HepG2 (cell line): ENCODE measurements around the gene CD248. TPM values are rescaled to one million over a fixed set of nuclear protein-coding genes. Genes with fewer than 3 reads are reported as not detected.

Source experiments
- ARNT2 ChIP-seq: sonication (generic); formaldehyde crosslinking; IDR thresholded peaks from 2 replicates; pipeline ENCODE4 v1.8.0; 2022; ENCODE audit warnings: mild to moderate bottlenecking, low read depth, missing genetic modification reagents, moderate library complexity
- FOXO1 ChIP-seq: sonication (generic); formaldehyde crosslinking; IDR thresholded peaks from 2 replicates; pipeline ENCODE4 v1.4.0; 2020; ENCODE audit warnings: missing genetic modification reagents
- HMG20A ChIP-seq: IDR thresholded peaks from 2 replicates; pipeline ENCODE4 v1.6.1; 2016; ENCODE audit warnings: borderline replicate concordance
- HNRNPK ChIP-seq: fragments of 200-400 bp; formaldehyde crosslinking; IDR thresholded peaks from 2 replicates; pipeline ENCODE4 v1.6.1; 2018; ENCODE audit warnings: low read length, low read depth, moderate library complexity, mild to moderate bottlenecking; ENCODE audit not compliant: poor library complexity, severe bottlenecking
- MEF2D ChIP-seq: sonication (generic); formaldehyde crosslinking; IDR thresholded peaks from 2 replicates; pipeline ENCODE4 v1.5.1; 2020; ENCODE audit warnings: mild to moderate bottlenecking, missing genetic modification reagents
- NONO ChIP-seq, 2 experiments: fragments of 450-650 bp in 1 of 2; sonication (generic) in 1 of 2; formaldehyde crosslinking in 1 of 2; IDR thresholded peaks in 1 of 2; conservative IDR thresholded peaks in 1 of 2; 2 replicates each; pipeline versions ENCODE4 v1.6.1 to v1.8.0; 2017 to 2022; ENCODE audit warnings: mild to moderate bottlenecking in 1 of 2, missing genetic modification reagents in 1 of 2, moderate library complexity in 1 of 2
- SIN3A ChIP-seq: IDR thresholded peaks from 2 replicates; pipeline ENCODE4 v1.6.1; 2011; ENCODE audit warnings: low read depth, mild to moderate bottlenecking, control low read depth, low read length, borderline replicate concordance
- SMYD3 ChIP-seq: sonication (generic); formaldehyde crosslinking; IDR thresholded peaks from 2 replicates; pipeline ENCODE4 v1.8.1; 2023; ENCODE audit warnings: mild to moderate bottlenecking, missing genetic modification reagents
- SRSF1 ChIP-seq: fragments of 200-400 bp; formaldehyde crosslinking; optimal IDR thresholded peaks from 2 replicates; pipeline ENCODE3; 2017; ENCODE audit warnings: mild to moderate bottlenecking, low read depth, low read length, moderate library complexity
- TRAFD1 ChIP-seq: sonication (generic); formaldehyde crosslinking; IDR thresholded peaks from 2 replicates; pipeline ENCODE4 v1.5.1; 2020; ENCODE audit warnings: missing genetic modification reagents, mild to moderate bottlenecking, borderline replicate concordance
- ZFX ChIP-seq: sonication (generic); formaldehyde crosslinking; IDR thresholded peaks from 2 replicates; pipeline ENCODE4 v1.4.0; 2020; ENCODE audit warnings: mild to moderate bottlenecking, low read depth, missing genetic modification reagents, moderate library complexity
- ZNF207 ChIP-seq: fragments of 450-650 bp; IDR thresholded peaks from 2 replicates; pipeline ENCODE4 v1.6.1; 2016; ENCODE audit warnings: antibody characterized with exemption, borderline replicate concordance
- ZNF230 ChIP-seq: sonication (generic); formaldehyde crosslinking; IDR thresholded peaks from 2 replicates; pipeline ENCODE4 v1.4.0; 2020; ENCODE audit warnings: mild to moderate bottlenecking, missing genetic modification reagents
- ZNF281 ChIP-seq: sonication (generic); formaldehyde crosslinking; IDR thresholded peaks from 2 replicates; pipeline ENCODE4 v1.4.0; 2020; ENCODE audit warnings: missing genetic modification reagents, borderline replicate concordance
- ZNF329 ChIP-seq: sonication (generic); formaldehyde crosslinking; IDR thresholded peaks from 2 replicates; pipeline ENCODE4 v1.9.0; 2021; ENCODE audit warnings: low read depth, mild to moderate bottlenecking, missing genetic modification reagents
- ZNF44 ChIP-seq: sonication (generic); formaldehyde crosslinking; IDR thresholded peaks from 2 replicates; pipeline ENCODE4 v1.5.1; 2020; ENCODE audit warnings: mild to moderate bottlenecking, missing genetic modification reagents
- ZNF556 ChIP-seq: sonication (generic); formaldehyde crosslinking; IDR thresholded peaks from 2 replicates; pipeline ENCODE4 v1.4.0; 2020; ENCODE audit warnings: mild to moderate bottlenecking, missing genetic modification reagents, borderline replicate concordance
- ZNF724P ChIP-seq: sonication (generic); formaldehyde crosslinking; IDR thresholded peaks from 2 replicates; pipeline ENCODE4 v1.8.0; 2022; ENCODE audit warnings: missing genetic modification reagents, borderline replicate concordance
- ZNF761 ChIP-seq: sonication (generic); formaldehyde crosslinking; conservative IDR thresholded peaks from 2 replicates; pipeline ENCODE4 v1.4.0; 2020; ENCODE audit warnings: mild to moderate bottlenecking, missing genetic modification reagents
- polyA plus RNA-seq, 8 experiments: library from polyadenylated mRNA; depleted of rRNA in 3 of 8; stranded (reverse) in 7 of 8; unstranded in 1 of 8; fragments of >200 nt; fragmentation: Illumina TruSeq in 4 of 8; extraction: Trizol in 4 of 8; gene quantifications; 2 replicates each; pipeline versions ENCODE4 v1.2.1 to v1.2.3, GENCODE V29; 2011 to 2016; ENCODE audit warnings: low read depth in 4 of 8, missing spikeins in 1 of 8, mixed read lengths in 1 of 8; ENCODE audit not compliant: insufficient read depth in 1 of 8
- total RNA-seq, 5 experiments: library from RNA; depleted of rRNA; stranded (reverse); fragments of >200 nt; fragmentation: Illumina TruSeq; extraction: Trizol; gene quantifications; 2 replicates each; pipeline ENCODE4 v1.2.3, GENCODE V29; 2016; ENCODE audit warnings: low read depth in 1 of 5
- TF ChIP-seq, protein P1 (sequence below): sonication (generic); formaldehyde crosslinking; IDR thresholded peaks from 2 replicates; pipeline ENCODE4 v1.4.0; 2020; ENCODE audit warnings: missing genetic modification reagents

CD248 gene
- total and polyA plus RNA-seq, 2 of the 13 experiments (the other 11 are each of a cell fraction or from before 2014, with no cell fraction given), result 0.25 to 0.35 TPM

- TF ChIP-seq SIN3A, result peak; percentile 54; the same call in 1 of the 2 replicates
- 0 out of 2 replicates have a peak, but pooled peaks have one; percentile 17 for TF ChIP-seq ZNF761 (CRISPR knock-in tag)
- peak; percentile 49 for TF ChIP-seq ZFX (CRISPR knock-in tag)
- no peak for TF ChIP-seq SMYD3 (CRISPR knock-in tag)
- peak; percentile 94 for TF ChIP-seq ARNT2 (CRISPR knock-in tag)
- TF ChIP-seq ZNF230, result no peak
- peak; percentile 66; the same call in 1 of the 2 replicates for TF ChIP-seq ZNF724P
- no peak for TF ChIP-seq ZNF281 (CRISPR knock-in tag)
- no peak for TF ChIP-seq TRAFD1 (CRISPR knock-in tag)
- no peak for TF ChIP-seq NONO (IDR thresholded peaks at IDR 0.05)
- peak; percentile 43 for TF ChIP-seq NONO (CRISPR knock-in tag; conservative IDR thresholded peaks at IDR 0.05)
- TF ChIP-seq ZNF556 (CRISPR knock-in tag), result no peak; the same call in 1 of the 2 replicates
- TF ChIP-seq ZNF44 (CRISPR knock-in tag), result no peak
- TF ChIP-seq HNRNPK, result no peak
- TF ChIP-seq ZNF207, result no peak
- TF ChIP-seq ZNF329 (CRISPR knock-in tag), result no peak
- TF ChIP-seq SRSF1, result no peak
- TF ChIP-seq FOXO1 (CRISPR knock-in tag), result peak; percentile 53; the same call in 1 of the 2 replicates
- TF ChIP-seq HMG20A (CRISPR knock-in tag), result no peak; the same call in 1 of the 2 replicates
- TF ChIP-seq, protein P1, sequence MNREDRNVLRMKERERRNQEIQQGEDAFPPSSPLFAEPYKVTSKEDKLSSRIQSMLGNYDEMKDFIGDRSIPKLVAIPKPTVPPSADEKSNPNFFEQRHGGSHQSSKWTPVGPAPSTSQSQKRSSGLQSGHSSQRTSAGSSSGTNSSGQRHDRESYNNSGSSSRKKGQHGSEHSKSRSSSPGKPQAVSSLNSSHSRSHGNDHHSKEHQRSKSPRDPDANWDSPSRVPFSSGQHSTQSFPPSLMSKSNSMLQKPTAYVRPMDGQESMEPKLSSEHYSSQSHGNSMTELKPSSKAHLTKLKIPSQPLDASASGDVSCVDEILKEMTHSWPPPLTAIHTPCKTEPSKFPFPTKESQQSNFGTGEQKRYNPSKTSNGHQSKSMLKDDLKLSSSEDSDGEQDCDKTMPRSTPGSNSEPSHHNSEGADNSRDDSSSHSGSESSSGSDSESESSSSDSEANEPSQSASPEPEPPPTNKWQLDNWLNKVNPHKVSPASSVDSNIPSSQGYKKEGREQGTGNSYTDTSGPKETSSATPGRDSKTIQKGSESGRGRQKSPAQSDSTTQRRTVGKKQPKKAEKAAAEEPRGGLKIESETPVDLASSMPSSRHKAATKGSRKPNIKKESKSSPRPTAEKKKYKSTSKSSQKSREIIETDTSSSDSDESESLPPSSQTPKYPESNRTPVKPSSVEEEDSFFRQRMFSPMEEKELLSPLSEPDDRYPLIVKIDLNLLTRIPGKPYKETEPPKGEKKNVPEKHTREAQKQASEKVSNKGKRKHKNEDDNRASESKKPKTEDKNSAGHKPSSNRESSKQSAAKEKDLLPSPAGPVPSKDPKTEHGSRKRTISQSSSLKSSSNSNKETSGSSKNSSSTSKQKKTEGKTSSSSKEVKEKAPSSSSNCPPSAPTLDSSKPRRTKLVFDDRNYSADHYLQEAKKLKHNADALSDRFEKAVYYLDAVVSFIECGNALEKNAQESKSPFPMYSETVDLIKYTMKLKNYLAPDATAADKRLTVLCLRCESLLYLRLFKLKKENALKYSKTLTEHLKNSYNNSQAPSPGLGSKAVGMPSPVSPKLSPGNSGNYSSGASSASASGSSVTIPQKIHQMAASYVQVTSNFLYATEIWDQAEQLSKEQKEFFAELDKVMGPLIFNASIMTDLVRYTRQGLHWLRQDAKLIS, result no peak; the same call in 1 of the 2 replicates
- TF ChIP-seq MEF2D (CRISPR knock-in tag), result no peak; the same call in 1 of the 2 replicates
These were observed 30.8 kb upstream of the CD248 start, which contains the start of gene B4GAT1 (continued) for GRCh38 chr11:66347425-66348276.
